GM19035 (cell line): ENCODE data around the gene KCNMB2.

Experiments used
- ATAC-seq: cut with Tn5 transposase; IDR thresholded peaks from one replicate; pipeline ENCODE4 v1.9.1; 2021; ENCODE audit not compliant: unreplicated experiment

The KCNMB2 gene

GRCh38 chr3:178802993-178803693 lies 266.9 kb downstream of the KCNMB2 start:
- ATAC-seq = no peak

DNA sequence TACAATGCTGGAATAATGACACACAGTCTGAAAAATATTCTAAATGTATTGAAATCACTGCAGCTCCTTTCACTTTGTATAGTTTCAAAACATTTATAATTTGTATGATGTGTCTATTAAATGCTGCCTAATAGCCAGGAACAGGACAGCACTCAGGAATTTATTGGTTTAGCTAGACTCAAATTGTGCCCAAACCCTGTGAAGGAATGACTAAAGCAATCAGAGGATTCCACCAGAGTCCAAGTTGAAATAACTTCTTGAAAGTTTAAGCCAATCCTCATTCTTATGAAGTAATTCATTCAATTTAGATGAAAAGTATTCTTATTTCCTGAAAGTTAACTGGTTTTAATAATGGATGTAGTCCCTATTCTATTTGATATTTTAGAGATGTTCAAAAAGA lies 268.4 kb downstream of the KCNMB2 start:
- no peak for ATAC-seq

- no peak for ATAC-seq
These were observed 269.5 kb downstream of the KCNMB2 start for GRCh38 chr3:178805741-178806140.

GRCh38 chr3:178806651-178807050 lies 270.4 kb downstream of the KCNMB2 start:
- ATAC-seq = no peak

- no peak for ATAC-seq
These were observed 271.5 kb downstream of the KCNMB2 start for GRCh38 chr3:178807694-178808093.

- ATAC-seq = no peak
These were observed 272.5 kb downstream of the KCNMB2 start for GRCh38 chr3:178808748-178809147.

- ATAC-seq = no peak
These were observed 273.9 kb downstream of the KCNMB2 start for GRCh38 chr3:178810181-178810580.

DNA sequence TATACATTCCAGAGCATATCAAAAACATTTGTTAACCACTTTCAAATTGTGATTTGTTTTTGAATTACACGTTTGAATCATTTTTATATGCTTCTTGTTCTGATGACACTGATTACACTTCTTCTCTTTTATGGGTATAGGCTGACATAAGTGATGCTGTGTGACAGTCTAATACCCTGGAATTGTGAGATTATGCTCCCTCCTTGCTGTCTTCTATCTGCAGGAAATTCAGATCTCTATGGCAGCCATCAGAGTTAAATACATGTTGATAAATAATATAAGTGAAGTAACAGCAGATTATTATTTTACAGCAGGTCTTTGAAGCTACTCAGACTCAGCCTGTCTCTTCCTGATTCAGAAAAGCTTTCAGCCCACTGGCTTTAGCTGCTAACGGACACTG lies 286.5 kb downstream of the KCNMB2 start:
- ATAC-seq = no peak

GRCh38 chr3:178823150-178823549 lies 286.9 kb downstream of the KCNMB2 start:
- no peak for ATAC-seq

DNA sequence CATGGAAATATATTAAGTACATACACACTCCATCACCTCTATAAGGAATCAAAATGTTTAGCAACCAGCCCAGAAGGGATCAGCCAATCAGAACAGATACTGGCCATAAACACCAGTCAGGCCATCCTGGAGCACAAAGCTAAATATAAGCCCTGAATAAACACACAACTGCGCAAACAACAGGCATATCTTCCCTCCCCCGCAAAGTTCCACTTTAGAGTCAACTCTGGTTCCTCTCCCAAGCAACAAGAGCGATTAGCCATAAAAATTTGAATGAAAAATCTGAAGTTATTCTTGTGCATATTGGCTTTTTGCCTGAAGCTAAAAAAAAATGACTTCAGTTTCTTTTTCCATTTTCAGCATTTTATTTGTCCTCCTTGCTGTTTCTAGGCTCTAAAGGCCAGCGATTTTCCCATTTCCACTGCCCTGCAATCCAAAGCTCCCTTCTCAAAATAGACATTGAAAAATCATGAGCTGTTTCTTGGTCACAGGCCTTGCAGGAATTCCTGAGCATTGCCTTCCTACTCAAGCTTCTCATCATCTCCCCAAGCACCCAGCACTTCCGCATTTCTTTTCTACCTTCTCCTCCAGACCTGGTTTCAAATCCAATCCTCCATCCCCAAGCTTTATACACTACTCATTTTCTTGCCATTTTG lies 287.5 kb downstream of the KCNMB2 start:
- ATAC-seq = no peak

GRCh38 chr3:178826435-178827123 lies 290.3 kb downstream of the KCNMB2 start:
- ATAC-seq = no peak

- no peak for ATAC-seq
These were observed 291.1 kb downstream of the KCNMB2 start for GRCh38 chr3:178827285-178827856.

- ATAC-seq = no peak
These were observed 297.5 kb downstream of the KCNMB2 start for GRCh38 chr3:178833695-178834094.

DNA sequence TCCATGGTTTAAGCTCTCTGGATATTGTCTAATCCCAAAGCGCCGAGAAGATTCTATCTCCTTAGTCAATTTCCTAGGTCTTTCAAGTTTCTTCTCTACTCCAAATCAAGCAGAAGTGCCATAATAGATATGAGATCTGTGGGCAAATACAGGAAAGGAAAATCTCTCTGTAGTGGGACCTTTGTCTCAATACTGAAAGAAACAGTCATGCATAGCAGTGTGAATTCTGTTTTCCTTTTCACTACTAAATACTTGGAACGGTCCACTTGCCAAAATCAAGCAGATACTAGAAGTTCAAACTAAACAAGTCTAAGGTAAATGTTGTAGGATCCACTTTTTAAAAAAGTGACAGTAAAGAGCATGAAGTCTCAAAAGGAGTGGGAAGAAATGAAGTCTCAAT lies 298.8 kb downstream of the KCNMB2 start:
- no peak for ATAC-seq

DNA sequence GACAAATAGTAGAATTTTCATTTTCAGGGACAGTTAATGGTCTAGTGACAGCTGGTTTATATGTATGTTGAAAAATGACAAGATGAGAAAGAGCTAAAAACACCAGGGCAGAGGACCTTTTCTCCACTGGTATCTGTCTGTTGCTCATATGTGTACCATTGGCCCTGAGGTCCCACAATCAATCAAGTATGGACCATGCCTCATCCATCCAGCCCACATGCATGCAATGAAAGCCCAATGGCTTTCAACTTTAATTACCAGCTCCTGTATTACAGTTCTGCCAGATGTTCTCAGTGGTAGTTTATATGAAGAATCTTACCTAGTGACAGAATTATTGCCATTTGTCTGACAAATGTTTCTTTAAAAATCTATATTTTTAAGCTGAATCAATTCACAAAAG lies 301.3 kb downstream of the KCNMB2 start:
- no peak for ATAC-seq

DNA sequence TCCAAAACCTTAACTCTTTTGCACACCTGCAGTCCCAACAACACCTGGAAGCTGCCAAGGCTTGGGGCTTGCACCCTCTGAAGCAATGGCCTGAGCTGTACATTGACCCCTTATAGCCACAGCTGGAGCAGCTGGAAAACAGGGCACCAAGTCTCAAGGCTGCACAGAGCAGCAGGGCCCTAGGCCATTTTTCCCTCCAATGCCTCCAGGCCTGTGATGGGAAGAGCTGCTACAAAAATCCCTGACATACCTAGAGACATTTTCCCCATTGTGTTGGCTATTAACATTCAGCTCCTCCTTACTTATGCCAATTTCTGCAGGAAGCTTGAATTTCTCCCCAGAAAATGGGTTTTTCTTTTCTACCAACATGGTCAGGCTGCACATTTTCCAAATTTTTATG lies 304.4 kb downstream of the KCNMB2 start:
- no peak for ATAC-seq

- no peak for ATAC-seq
These were observed 304.8 kb downstream of the KCNMB2 start for GRCh38 chr3:178841011-178841410.

- ATAC-seq = no peak
These were observed 308.7 kb downstream of the KCNMB2 start for GRCh38 chr3:178844916-178845315.

GRCh38 chr3:178845420-178846118 lies 309.3 kb downstream of the KCNMB2 start:
- ATAC-seq = no peak

- no peak for ATAC-seq
These were observed 311.0 kb downstream of the KCNMB2 start for GRCh38 chr3:178847190-178847589.

DNA sequence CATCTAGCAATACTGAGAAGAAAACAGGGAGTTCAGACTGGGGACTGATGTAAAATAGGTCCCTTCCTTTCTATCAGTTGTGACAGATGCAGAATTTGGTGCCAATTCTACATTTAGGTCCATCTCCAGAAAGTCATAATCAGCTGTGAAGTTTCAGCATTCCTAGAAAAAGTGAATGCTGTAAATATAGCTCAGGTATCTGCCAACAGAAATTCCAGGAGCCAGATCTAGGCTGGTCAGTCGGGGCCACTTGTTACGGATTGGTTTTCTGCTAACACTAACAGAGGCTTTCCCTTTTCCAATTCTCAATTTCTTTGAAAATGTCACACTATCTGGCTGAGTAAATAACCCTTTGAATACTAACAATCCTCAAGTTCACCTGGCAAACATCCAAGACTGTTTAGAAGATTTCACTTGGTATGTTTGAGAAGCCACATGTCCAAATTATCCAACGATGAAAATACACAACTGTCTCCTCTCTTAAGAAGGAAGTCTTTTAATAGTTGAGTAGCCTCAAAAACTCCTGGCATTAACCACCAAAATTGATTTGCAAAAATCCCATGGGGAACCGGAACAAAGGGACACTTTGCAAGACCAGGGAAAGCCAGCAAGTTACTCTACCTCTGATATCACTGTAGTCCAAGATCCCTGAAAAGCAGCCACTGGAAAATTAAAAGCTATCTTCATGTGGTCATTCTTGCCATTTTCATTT lies 313.1 kb downstream of the KCNMB2 start:
- no peak for ATAC-seq
